Keratinocyte (primary cell): ENCODE data around the gene WNT16.

Source experiments
- CTCF ChIP-seq, 3 experiments: IDR thresholded peaks in 1 of 3; conservative IDR thresholded peaks in 1 of 3; optimal IDR thresholded peaks in 1 of 3; 2 replicates in 2 of 3; 3 replicates in 1 of 3; pipeline versions ENCODE3 to v1.5.1; 2011; ENCODE audit warnings: low read length in 3 of 3, mild to moderate bottlenecking in 3 of 3, moderate library complexity in 2 of 3, control low read depth in 1 of 3, inconsistent platforms in 1 of 3; ENCODE audit not compliant: insufficient read depth in 2 of 3; ENCODE audit errors: extremely low read depth in 1 of 3
- EZH2 ChIP-seq: IDR thresholded peaks from one replicate; pipeline ENCODE4 v1.6.1; 2012; ENCODE audit warnings: inconsistent platforms, mild to moderate bottlenecking, low read length, moderate library complexity

- TF ChIP-seq EZH2, result no peak
- TF ChIP-seq CTCF (optimal IDR thresholded peaks at IDR 0.05 in 1 of 3, IDR thresholded peaks at IDR 0.05 in 1 of 3, conservative IDR thresholded peaks at IDR 0.05 in 1 of 3; ENCODE audit: extremely low read depth in 1 of 3, insufficient read depth in 2 of 3, low read length in 3 of 3), result no peak
Observed at GRCh38 chr7:121373177-121373576, 44.4 kb downstream of the WNT16 start.
